NB4 (cell line): ENCODE measurements around the gene SLC39A10.

Experiments
- CTCF ChIP-seq: IDR thresholded peaks from one replicate; pipeline ENCODE4 v1.5.1; 2012; ENCODE audit warnings: low read depth, low read length
- MYC ChIP-seq: IDR thresholded peaks from 2 replicates; pipeline ENCODE4 v1.6.1; 2011; ENCODE audit warnings: low read depth, low read length
- POLR2A ChIP-seq: IDR thresholded peaks from 2 replicates; pipeline ENCODE4 v1.6.1; 2011; ENCODE audit warnings: mild to moderate bottlenecking; ENCODE audit not compliant: insufficient read length; ENCODE audit errors: extremely low read depth

GRCh38 chr2:195700480-195700879 lies 43.5 kb downstream of the SLC39A10 start:
- no peak for TF ChIP-seq CTCF
- TF ChIP-seq MYC: no peak
- no peak for TF ChIP-seq POLR2A
